Measurements from ENCODE around the gene TSPY8. TPM values are rescaled to one million over a fixed set of nuclear protein-coding genes. Genes with fewer than 3 reads are reported as not detected.
"Not testable (repeated sequence)": the region's sequence is repeated elsewhere in the genome, so short reads cannot be mapped to it uniquely, and the experiment has no call there.

TSPY8 gene, protein sequence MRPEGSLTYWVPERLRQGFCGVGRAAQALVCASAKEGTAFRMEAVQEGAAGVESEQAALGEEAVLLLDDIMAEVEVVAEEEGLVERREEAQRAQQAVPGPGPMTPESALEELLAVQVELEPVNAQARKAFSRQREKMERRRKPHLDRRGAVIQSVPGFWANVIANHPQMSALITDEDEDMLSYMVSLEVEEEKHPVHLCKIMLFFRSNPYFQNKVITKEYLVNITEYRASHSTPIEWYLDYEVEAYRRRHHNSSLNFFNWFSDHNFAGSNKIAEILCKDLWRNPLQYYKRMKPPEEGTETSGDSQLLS
- total RNA-seq (ENCODE audit: insufficient read depth, low replicate concordance), result 2.2 TPM

- not testable (repeated sequence) for DNase-seq (ENCODE audit: low spot score)
Measured at GRCh38 chrY:9357497-9357896, at the start of gene TSPY8. TSS of gene TSPY8 (plus strand) at chrY:9357797. CDS start at chrY:9357843, 46 bp downstream.

- DNase-seq (ENCODE audit: low spot score), result no peak
Measured at GRCh38 chrY:9320996-9321395, 36.6 kb upstream of the TSPY8 start.

- not testable (repeated sequence) for DNase-seq (ENCODE audit: low spot score)
Measured at GRCh38 chrY:9337164-9337563, 20.4 kb upstream of the TSPY8 start, which contains the start of gene TSPY4. TSS of gene TSPY4 (plus strand) at chrY:9337464. CDS start at chrY:9337510, 46 bp downstream.

- DNase-seq (ENCODE audit: low spot score), result not testable (repeated sequence)
Measured at GRCh38 chrY:9396527-9396926, 38.9 kb downstream of the TSPY8 start.

DNA sequence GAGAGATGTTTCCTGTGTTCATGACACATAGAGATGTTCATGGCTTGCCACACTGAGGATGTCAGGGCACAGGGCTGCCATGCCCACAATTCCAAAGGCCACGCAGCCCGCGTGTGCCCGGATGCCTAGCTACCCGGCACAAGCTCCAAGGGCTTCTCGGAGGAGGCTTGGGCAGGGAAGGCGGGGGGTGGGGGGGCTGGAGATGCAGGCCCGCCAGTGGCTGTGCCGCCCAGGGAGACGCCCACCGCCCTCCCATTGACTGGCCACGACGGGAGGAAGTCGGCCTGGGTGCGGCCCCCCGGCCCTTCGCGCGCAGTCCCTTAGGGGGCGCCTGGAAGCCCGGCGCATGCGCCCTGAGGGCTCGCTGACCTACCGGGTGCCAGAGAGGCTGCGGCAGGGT lies 40.5 kb downstream of the TSPY8 start, which contains the start of gene TSPY3:
TSPY3 (plus strand) TSS at position 301 of the 400 bp plus-strand sequence; CDS start at position 347, 46 bp downstream.
- not testable (repeated sequence) for DNase-seq (ENCODE audit: low spot score)

Other genes starting within 250 kb of the TSPY8 start
- 1.7 TPM for gene TSPY4, start 20.3 kb upstream of the TSPY8 start, total RNA-seq (ENCODE audit: insufficient read depth, low replicate concordance)
- gene TSPY3, start 40.6 kb downstream of the TSPY8 start, total RNA-seq (ENCODE audit: insufficient read depth, low replicate concordance), result 2.2 TPM
- not detected for gene TSPY1, start 109.2 kb downstream of the TSPY8 start, total RNA-seq (ENCODE audit: insufficient read depth, low replicate concordance)
- not detected for gene TSPY9, start 129.5 kb downstream of the TSPY8 start, total RNA-seq (ENCODE audit: insufficient read depth, low replicate concordance)
- 7.9 TPM for gene TSPY10, start 170.1 kb downstream of the TSPY8 start, total RNA-seq (ENCODE audit: insufficient read depth, low replicate concordance)

All from umbilical cord (tissue), 2 donors.